Liver (tissue), 3 donors: ENCODE results near the gene CYB5A.

Experiments used
- JUND ChIP-seq, 2 donors: IDR thresholded peaks; 2 replicates each; pipeline ENCODE4 v1.6.1; 2016; ENCODE audit warnings: antibody characterized with exemption in 2 of 2
- RAD21 ChIP-seq, 2 donors: IDR thresholded peaks; 2 replicates each; pipeline ENCODE4 v1.6.1; 2016; ENCODE audit warnings: antibody characterized with exemption in 2 of 2, mild to moderate bottlenecking in 2 of 2
- SP1 ChIP-seq: IDR thresholded peaks from 2 replicates; pipeline ENCODE4 v1.6.1; 2018; ENCODE audit warnings: antibody characterized with exemption, mild to moderate bottlenecking
- TF ChIP-seq, protein P1 (sequence below): fragments of 150-350 bp; IDR thresholded peaks from 2 replicates; pipeline ENCODE4 v1.5.1; 2017; ENCODE audit warnings: improper control_type of control experiment, low read depth, low read length; ENCODE audit not compliant: missing input control
- TF ChIP-seq, protein P2 (sequence below): IDR thresholded peaks from 2 replicates; pipeline ENCODE4 v1.6.1; 2016; ENCODE audit warnings: antibody characterized with exemption
- donor health status: healthy.
- donor health status: healthy.

DNA sequence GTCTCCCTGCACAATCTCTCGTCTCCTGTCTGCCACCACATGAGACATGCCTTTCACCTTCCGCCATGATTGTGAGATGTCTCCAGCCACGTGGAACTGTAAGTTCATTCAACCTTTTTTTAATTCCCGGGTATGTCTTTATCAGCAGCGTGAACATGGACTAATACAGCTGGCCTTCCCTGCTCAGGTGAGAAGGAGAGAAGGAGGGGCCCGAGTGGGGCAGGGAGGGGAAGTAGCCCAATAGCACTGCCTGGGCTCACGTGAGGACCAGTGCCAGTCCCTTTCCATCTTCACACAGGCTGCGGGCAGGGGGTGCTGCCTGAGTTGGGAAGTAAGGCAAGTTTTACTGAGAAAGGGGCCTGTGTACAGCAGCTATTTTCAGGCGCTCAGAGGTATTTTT, 70.7 kb downstream of the CYB5A start:
- TF ChIP-seq JUND (IDR thresholded peaks at IDR 0.05) (no peak), SP1 (no peak), RAD21 (IDR thresholded peaks at IDR 0.05) (no peak)
- TF ChIP-seq, protein P1, sequence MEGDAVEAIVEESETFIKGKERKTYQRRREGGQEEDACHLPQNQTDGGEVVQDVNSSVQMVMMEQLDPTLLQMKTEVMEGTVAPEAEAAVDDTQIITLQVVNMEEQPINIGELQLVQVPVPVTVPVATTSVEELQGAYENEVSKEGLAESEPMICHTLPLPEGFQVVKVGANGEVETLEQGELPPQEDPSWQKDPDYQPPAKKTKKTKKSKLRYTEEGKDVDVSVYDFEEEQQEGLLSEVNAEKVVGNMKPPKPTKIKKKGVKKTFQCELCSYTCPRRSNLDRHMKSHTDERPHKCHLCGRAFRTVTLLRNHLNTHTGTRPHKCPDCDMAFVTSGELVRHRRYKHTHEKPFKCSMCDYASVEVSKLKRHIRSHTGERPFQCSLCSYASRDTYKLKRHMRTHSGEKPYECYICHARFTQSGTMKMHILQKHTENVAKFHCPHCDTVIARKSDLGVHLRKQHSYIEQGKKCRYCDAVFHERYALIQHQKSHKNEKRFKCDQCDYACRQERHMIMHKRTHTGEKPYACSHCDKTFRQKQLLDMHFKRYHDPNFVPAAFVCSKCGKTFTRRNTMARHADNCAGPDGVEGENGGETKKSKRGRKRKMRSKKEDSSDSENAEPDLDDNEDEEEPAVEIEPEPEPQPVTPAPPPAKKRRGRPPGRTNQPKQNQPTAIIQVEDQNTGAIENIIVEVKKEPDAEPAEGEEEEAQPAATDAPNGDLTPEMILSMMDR: no peak
- TF ChIP-seq, protein P2, sequence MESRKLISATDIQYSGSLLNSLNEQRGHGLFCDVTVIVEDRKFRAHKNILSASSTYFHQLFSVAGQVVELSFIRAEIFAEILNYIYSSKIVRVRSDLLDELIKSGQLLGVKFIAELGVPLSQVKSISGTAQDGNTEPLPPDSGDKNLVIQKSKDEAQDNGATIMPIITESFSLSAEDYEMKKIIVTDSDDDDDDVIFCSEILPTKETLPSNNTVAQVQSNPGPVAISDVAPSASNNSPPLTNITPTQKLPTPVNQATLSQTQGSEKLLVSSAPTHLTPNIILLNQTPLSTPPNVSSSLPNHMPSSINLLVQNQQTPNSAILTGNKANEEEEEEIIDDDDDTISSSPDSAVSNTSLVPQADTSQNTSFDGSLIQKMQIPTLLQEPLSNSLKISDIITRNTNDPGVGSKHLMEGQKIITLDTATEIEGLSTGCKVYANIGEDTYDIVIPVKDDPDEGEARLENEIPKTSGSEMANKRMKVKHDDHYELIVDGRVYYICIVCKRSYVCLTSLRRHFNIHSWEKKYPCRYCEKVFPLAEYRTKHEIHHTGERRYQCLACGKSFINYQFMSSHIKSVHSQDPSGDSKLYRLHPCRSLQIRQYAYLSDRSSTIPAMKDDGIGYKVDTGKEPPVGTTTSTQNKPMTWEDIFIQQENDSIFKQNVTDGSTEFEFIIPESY: no peak
